ENCODE data around the gene TOPAZ1. TPM values are rescaled to one million over a fixed set of nuclear protein-coding genes. Genes with fewer than 3 reads are reported as not detected.

Gene TOPAZ1
- polyA plus RNA-seq (ENCODE audit: insufficient read length in 12 of 12) = not detected
- long read RNA-seq, donor 1 = 0 reads
- long read RNA-seq, donor 2 = 0 reads
- long read RNA-seq, donor 3 = 0 reads
- long read RNA-seq, donor 4 = 0 reads
- long read RNA-seq, donor 5 = 0 reads
- long read RNA-seq, donor 6 = 0 reads
- long read RNA-seq, donor 7 = 0 reads
- long read RNA-seq, donor 8 = 0 reads
- long read RNA-seq, donor 9 = 0 reads
- long read RNA-seq, donor 10 = 0 reads
- long read RNA-seq, donor 11 = 0 reads

- no peak for DNase-seq
Observed at GRCh38 chr3:44241706-44242105, at the start of gene TOPAZ1. Gene TOPAZ1 (plus strand): TSS chr3:44241886. CDS start chr3:44242054, 168 bp downstream.

DNA sequence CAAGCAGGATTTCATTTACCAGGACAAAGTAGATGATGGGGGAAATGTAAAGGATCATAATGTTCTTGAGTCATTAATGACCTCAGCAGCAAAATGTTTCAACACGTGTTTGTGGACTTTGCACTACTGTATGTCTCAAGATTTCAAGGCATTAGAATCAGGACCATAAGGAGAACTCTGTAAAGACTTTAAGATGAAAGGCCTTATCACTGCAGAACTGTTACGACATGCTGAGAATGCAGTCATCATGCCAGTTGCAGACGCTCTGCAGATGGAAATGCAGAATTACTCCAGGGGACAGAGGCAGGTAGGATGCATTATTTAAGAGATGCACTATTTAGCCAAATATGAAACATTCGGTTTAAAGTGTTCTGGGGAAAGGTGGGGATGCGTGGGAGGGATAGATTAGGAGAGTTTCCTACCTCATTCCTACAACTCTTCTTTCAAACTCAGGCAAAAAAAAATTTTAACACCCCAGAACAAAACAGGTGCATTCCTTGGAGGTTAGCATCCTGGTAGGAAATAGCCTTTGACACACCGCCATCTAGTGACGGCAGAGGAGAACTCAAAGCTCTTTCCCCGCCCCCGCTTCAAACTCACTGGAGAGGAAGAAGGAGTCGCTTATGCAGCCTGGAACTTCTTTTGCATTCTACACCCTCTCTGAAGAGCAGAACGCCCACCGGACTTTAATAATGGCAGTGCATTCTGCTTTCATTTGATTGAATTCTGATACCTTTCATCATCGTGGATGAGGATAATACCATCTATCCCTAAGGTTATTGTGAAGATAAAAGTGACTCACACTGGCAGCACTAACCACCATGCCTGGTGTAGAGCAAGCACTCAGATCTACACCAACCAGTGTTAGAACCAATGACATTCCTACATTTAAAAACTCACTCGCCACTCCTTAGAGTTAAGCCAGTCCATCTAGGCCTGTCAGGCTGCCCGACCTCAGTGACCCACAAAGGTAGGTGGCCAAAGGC lies 43.1 kb upstream of the TOPAZ1 start:
- DNase-seq = peak; percentile 72

GRCh38 chr3:44206261-44206660 lies 35.4 kb upstream of the TOPAZ1 start:
- DNase-seq = no peak

- DNase-seq = no peak
Observed at GRCh38 chr3:44206862-44207652, 34.6 kb upstream of the TOPAZ1 start.

GRCh38 chr3:44208086-44208485 lies 33.6 kb upstream of the TOPAZ1 start:
- DNase-seq = no peak

- DNase-seq = no peak
Observed at GRCh38 chr3:44208568-44208967, 33.1 kb upstream of the TOPAZ1 start.

DNA sequence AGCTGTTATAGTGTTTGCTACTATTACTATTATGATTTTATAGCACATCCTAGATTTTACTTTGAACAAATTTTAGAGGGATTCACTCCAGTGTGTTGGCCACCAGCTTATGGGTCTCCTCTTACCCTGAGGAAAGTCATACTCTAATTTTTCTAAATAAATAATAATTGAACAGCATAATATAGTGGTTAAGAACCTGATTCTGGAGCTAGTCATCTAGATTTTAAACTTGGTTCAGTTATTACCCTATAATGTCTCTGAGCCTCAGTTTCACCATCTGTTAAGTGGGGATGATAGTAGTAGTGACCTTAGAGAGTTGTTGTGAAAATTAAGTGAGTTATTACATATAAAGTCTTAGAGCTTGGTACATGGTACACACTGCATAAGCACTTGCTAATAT lies 30.7 kb upstream of the TOPAZ1 start:
- DNase-seq = no peak

DNA sequence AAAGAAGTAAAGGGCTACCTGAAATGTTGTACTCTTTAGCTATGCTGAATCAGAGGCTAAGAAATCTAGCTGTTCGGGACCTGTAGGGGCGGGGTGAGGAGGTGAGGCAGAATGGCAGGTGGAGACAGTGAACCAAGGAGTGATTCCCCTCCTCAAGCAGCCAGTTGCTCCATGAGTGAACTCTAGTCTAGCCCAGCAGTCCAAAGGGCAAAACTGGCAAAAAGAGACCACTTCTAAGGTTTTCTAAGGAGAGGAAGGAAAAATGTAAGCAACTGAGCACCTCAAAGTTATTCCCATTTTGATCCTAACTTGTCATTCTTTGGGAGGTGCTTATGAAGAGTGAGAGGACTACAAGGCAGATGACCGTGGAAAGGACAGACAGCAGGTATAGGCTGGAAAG lies 19.3 kb upstream of the TOPAZ1 start:
- DNase-seq = no peak

GRCh38 chr3:44223299-44223698 lies 18.4 kb upstream of the TOPAZ1 start:
- no peak for DNase-seq

GRCh38 chr3:44224131-44224530 lies 17.6 kb upstream of the TOPAZ1 start:
- DNase-seq = no peak

- no peak for DNase-seq
Observed at GRCh38 chr3:44226573-44226972, 15.1 kb upstream of the TOPAZ1 start.

DNA sequence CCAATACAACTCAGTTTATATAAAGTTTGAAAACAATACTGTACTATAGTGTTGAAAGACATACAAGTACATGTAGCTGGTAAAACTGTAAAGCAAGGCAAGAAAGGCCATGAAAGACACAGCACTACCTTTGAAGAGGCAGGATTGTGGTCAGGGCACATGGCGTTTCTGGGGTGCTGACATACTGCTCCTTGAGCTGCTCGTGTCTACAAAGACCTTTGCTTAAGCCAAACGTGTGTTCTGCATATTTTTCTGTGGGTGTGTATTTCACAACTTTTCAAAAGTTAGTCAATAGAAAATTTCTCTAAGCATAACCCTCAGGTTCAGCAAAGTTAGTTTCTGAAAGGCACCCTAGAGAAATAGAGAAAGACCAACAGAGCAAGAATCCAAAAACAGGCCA lies 14.1 kb upstream of the TOPAZ1 start:
- no peak for DNase-seq

DNA sequence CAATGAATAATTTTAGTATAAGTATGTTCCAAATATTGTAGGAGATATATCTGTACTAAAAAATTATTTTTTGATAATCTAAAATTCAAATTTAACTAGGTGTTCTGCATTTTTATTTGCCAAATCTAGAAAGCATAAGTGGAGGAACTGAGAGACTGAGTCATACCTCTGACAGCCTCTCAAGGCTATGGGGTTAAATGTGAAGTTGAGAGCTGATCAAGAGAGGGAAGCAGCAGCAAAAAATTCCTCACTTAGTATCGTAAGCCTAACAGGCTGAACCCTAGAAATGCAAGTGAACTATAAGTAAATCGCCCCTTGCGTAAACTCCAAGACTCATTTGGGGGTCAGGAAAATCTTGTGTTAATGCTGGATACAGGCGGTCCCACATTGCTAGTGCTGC lies 12.8 kb upstream of the TOPAZ1 start:
- DNase-seq = no peak

DNA sequence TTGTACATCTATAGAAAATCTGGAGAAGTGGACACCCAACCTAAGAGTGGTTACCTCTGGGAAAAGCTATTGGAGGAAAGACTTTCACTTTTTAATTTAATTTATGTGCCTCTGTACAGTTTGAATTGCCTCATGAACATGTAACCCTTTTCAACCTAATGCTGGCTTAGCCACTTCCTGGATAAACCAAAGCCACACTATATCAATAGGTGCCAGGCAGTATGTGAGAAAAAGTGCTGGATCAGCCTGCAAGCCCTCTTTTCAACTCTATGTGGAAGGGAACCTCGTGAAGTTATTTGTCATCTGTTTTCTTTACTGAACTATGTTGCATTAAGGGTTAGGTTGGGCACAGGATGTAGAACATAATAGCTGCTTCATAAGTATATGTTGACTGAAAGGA lies 9.3 kb upstream of the TOPAZ1 start:
- no peak for DNase-seq

- no peak for DNase-seq
Observed at GRCh38 chr3:44234648-44235268, 6.9 kb upstream of the TOPAZ1 start.

- DNase-seq = peak; percentile 52
Observed at GRCh38 chr3:44235604-44236484, 5.8 kb upstream of the TOPAZ1 start.

DNA sequence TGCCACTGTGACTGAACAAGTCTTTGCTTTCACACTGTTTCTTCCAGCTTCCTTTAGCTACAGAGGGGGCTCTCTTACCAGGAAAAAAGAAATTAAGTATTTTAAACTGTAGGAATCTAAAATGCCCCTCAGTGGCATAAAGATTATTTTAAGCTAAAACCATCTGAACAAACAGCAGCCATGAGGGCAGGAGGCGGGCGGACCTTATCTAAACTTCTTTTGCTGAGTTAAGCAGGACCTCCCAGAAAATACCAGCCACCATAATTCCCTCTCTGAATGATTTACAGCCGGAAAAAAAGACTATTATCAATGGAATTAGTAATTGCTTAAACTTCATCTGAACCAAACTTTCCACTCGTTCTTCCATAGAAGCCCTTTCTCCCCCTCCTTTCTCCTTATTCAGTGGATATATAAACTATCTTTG lies 5.2 kb upstream of the TOPAZ1 start:
- DNase-seq = no peak

GRCh38 chr3:44237161-44237560 lies 4.5 kb upstream of the TOPAZ1 start:
- no peak for DNase-seq

GRCh38 chr3:44237665-44238064 lies 4.0 kb upstream of the TOPAZ1 start:
- no peak for DNase-seq

GRCh38 chr3:44238889-44239288 lies 2.8 kb upstream of the TOPAZ1 start:
- DNase-seq = no peak

GRCh38 chr3:44240061-44240460 lies 1.6 kb upstream of the TOPAZ1 start:
- DNase-seq = no peak

All from muscle of arm (tissue), 14 donors.